Hepatocyte (in vitro differentiated cells): ENCODE results near the gene TRPC4.

Experiments used
- CTCF ChIP-seq: fragments of 200-600 bp; sonication (generic); IDR thresholded peaks from 2 replicates; pipeline ENCODE4 v1.5.1; 2016; ENCODE audit warnings: antibody characterized with exemption, mild to moderate bottlenecking; ENCODE audit not compliant: poor library complexity
- EZH2 ChIP-seq: fragments of 200-600 bp; sonication (generic); IDR thresholded peaks from 2 replicates; pipeline ENCODE4 v1.6.1; 2016; ENCODE audit warnings: antibody characterized with exemption, mild to moderate bottlenecking, borderline replicate concordance
- EZH2phosphoT487 ChIP-seq: fragments of 200-600 bp; sonication (generic); IDR thresholded peaks from one replicate; pipeline ENCODE4 v1.6.1; 2018; ENCODE audit warnings: antibody characterized with exemption, mild to moderate bottlenecking, low read depth, moderate library complexity; ENCODE audit not compliant: unreplicated experiment, severe bottlenecking

- TF ChIP-seq CTCF: no peak
- no peak for TF ChIP-seq EZH2phosphoT487
- no peak for TF ChIP-seq EZH2
Measured at GRCh38 chr13:37597477-37598025, 272.0 kb downstream of the TRPC4 start.
